Measurements from ENCODE around the gene UNC119. TPM values are rescaled to one million over a fixed set of nuclear protein-coding genes. Genes with fewer than 3 reads are reported as not detected.
"Not testable (repeated sequence)": the region's sequence is repeated elsewhere in the genome, so short reads cannot be mapped to it uniquely, and the experiment has no call there.

UNC119 gene
- 18.0 and 25.7 TPM in 2 replicates for total RNA-seq

- peak; percentile 17 to 64 for DNase-seq (ENCODE audit: low read depth in 2 of 2)
Observed at GRCh38 chr17:28552176-28552999, at the start of gene UNC119. Gene UNC119, minus strand, starts transcription at chr17:28552624. Its CDS starts 67 bp downstream, at chr17:28552557.

DNA sequence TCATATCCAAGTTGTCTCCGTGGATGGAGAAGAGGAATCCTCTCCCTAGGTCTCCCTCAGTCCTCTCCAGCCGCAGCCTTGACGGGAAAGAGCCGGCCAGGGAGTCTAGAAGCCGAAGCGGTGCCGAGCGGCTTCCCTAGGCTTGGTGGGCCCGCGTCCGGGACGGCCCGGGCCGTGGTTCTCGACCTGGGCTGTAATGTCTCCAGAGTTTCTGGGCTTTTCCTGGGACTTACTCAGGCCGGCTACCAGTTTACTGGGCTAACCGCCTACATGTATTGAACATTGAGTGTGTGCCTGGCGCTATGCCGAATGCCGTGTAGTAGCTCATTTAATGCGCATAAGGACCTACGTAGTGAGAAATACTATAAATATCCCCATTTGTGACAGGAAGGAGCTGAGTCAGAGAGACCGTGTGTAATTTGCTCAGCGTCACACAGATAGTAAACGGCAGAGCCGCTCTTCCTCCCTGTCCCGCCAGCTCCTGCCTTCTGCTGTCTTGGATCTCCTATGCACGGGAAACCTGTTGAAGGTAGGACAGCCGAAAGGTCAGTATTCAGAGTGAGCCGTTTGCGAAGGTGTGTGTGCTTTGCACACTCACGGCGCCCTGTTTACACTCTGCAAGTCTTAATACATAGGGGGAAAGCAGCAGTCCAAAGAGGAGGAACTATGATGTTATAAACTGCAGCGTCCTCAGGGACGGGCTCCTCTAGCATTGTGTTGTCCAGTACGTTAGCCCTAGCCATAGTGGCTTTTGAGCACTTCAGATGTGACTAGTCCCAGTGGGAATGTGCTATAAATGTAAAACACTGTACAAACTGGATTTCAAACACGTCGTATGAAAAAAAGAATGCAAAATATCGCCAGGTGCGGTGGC is 47.1 kb upstream of the UNC119 start:
- DNase-seq (ENCODE audit: low read depth in 2 of 2) = peak; percentile 84 to 92

DNA sequence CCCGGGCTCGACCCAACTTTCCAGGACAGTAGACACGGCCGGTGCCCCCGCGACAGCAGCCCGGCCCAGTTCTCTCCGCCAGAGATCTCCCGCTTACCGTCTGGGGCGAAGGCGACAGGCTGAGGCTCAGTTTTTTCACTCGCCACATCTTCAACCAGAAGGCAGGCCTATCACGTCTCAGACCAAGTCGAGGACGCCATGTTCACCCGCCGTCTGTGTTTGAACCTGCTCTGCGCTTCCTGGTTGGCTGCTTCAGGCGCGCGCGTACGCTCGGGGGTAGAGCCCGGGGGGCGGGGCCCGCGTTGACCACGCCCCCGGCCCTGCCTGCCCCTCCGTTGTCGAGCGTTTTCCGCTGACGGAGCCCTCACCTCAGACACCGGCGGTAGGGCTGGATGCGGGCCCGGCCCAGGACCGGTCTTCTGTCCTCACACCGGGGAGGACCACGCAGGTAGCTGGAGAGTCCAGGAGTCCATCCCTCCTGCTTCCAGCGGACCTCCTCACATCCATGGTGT is 46.4 kb upstream of the UNC119 start, which contains the start of gene SPAG5:
TSS of gene SPAG5 (minus strand) at position 227 of the 512 bp plus-strand sequence. CDS start at position 148, 79 bp downstream.
- DNase-seq (ENCODE audit: low read depth in 2 of 2) = peak; percentile 80 to 95

DNA sequence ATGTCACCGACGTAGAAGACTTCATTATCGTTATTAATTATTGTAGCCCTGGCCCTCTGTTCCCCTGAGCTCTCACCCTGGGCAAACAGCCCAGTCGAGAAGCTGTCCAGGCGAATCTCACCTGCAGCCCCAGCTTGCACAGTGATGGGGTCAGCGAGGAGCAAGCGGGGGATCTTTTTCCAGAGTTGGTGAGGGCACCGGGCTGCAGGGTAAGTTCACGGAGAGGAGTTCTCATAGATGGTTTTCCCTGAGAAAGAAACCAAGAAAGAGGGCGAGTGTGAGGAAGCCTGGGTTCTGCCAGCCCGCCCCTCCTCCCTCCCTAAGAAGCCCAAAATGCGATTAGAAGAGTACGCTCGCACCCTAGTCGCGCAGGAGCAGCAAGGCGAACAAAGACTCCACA is 46.0 kb upstream of the UNC119 start:
- no peak for DNase-seq (ENCODE audit: low read depth in 2 of 2)

DNA sequence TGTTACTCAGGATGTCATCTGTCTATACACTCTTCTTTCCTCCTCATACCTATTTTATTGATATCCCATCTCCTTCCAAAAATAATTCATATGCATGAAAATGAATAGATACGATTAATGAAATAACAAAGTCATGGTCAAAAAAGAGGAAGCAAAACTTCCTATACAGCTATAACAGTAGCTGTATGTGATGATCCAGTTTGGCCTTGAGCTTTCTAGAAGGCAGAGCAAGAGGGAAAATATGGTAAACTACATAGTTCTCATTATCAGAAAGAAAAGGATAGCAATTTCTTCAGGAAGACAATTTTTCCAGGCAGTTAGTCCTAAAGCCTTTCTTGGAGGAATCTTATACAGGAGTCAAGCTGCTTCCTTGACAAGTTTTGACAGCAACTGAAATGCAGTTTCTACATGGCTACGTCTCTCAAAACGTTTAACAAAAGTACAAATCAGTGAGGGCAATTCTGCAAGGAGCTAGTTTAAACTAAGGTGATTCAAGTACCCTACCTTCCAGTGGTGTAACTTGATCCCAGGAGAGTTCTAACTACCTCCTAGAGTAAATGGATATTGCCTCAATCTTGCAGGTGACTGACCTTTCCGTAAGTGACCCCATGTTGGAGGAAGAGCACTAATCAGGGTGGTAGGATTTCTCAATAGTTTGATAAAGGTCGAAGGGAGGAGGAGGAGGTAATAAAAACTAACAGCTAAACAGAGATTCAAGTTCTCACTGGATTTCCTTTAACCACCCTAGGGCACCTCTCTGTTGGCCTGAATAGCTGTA is 45.4 kb upstream of the UNC119 start:
- DNase-seq (ENCODE audit: low read depth in 2 of 2) = no peak

- DNase-seq (ENCODE audit: low read depth in 2 of 2) = no peak
Observed at GRCh38 chr17:28592260-28592659, 39.8 kb upstream of the UNC119 start.

- no peak for DNase-seq (ENCODE audit: low read depth in 2 of 2)
Observed at GRCh38 chr17:28585851-28586250, 33.4 kb upstream of the UNC119 start.

DNA sequence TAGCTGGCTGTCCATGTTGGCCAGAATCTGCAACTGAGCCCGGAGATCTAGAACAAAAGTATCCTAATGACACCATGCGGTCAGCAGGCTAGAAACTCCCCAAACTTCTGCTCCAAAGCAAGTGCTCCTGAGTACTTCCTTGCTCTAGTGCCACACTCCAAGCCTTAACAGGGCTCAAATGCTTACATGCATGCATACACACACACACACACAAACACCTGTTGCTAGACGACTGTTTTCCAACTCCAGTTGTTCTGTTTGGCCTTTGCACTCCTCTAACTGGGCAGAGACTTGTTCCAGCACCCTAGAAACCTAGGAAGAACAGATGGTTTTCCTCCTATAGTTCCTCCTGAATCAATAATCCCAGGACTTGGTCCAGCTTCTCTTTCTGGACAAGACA is 32.0 kb upstream of the UNC119 start:
- DNase-seq (ENCODE audit: low read depth in 2 of 2) = no peak

DNA sequence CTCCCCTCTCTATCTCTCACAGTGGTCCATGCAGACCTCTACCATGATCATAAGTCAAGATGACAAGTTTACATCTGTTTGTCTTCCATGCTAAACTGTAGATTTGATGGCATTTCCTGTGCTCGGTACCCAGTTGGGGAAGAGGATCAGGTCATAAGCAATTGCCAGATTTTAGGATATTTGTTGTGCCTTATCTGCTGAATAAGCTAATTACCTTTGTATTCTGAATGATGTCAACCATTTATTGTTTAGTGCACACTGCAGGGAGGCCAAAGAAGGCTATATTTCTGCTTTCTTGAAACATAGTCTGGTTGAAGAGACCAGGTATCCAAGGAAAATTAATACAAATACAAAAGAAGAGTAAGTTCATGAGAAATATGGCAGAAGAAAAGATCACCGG is 30.1 kb upstream of the UNC119 start:
- DNase-seq (ENCODE audit: low read depth in 2 of 2) = no peak

- no peak for DNase-seq (ENCODE audit: low read depth in 2 of 2)
Observed at GRCh38 chr17:28580959-28581358, 28.5 kb upstream of the UNC119 start.

GRCh38 chr17:28579526-28579925 is 27.1 kb upstream of the UNC119 start:
- no peak for DNase-seq (ENCODE audit: low read depth in 2 of 2)

GRCh38 chr17:28578246-28579195 is 26.1 kb upstream of the UNC119 start:
- no peak for DNase-seq (ENCODE audit: low read depth in 2 of 2)

DNA sequence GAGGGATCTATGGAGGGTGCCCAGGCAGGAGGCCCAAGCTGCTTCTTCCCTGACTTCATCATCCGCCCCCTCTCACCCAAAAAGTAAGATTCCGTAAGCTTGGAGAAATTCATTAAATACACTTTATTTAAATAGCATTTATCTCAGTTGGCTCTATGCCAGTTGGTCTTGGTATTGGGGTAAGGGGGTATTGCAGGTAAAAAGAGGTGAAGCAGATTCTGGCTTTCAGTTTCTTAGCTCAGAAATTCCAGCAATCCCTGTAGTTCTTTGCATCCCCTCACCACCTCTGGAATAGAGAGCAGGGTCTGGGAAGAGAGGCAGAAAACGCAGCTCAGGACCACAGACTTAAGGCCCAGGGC is 25.0 kb upstream of the UNC119 start:
- DNase-seq (ENCODE audit: low read depth in 2 of 2) = no peak

- peak; percentile 76 to 89 for DNase-seq (ENCODE audit: low read depth in 2 of 2)
Observed at GRCh38 chr17:28576758-28577465, 24.5 kb upstream of the UNC119 start, which contains the start of gene ALDOC. Gene ALDOC, minus strand, starts transcription at chr17:28576895. Its CDS starts 1,363 bp downstream, at chr17:28575532.

- DNase-seq (ENCODE audit: low read depth in 2 of 2) = not testable (repeated sequence)
Observed at GRCh38 chr17:28576016-28576415, 23.6 kb upstream of the UNC119 start.

- DNase-seq (ENCODE audit: low read depth in 2 of 2) = no peak
Observed at GRCh38 chr17:28575126-28575795, 22.8 kb upstream of the UNC119 start.

DNA sequence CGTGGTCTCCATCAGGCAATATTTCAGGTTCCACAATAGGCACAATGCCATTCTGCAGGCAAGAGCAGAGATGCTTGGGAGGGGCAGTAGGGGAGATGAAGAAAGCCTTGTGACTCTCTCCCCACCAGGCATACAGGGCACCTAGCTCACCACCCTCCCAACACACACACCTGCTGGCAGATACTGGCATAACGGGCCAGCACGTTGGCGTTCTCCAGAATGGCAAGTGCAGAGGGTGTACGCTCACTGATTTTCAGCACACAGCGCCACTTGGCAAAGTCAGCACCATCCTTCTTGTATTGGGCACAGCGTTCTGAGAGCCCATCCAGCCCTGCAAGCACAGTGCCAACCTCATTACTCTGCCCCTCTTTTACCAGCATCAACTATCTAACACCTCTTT is 22.1 kb upstream of the UNC119 start:
- no peak for DNase-seq (ENCODE audit: low read depth in 2 of 2)

GRCh38 chr17:28573966-28574480 is 21.6 kb upstream of the UNC119 start:
- no peak for DNase-seq (ENCODE audit: low read depth in 2 of 2)

DNA sequence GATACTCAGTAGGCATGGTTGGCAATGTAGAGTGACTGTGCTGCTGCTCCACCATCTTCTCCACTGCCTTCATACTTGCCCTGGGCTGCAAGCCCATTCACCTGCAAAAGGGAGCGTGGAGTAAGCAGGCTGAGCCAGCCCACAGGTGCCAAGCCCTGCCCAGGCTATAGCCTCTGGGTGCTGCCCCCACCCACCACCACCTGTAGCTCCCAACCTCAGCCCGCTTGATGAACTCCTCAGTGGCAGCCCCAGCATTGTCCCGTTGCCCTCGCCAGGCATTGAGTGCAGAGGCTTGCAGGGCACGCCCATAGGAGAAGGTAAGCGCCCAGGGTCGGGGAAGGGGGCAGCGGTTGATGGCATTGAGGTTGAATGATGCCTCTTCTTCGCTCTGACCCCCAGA is 21.1 kb upstream of the UNC119 start:
- no peak for DNase-seq (ENCODE audit: low read depth in 2 of 2)

Data from dermis microvascular lymphatic vessel endothelial cell (primary cell).